H1 (cell line): ENCODE measurements around the gene UBE3B. TPM values are rescaled to one million over a fixed set of nuclear protein-coding genes. Genes with fewer than 3 reads are reported as not detected.

Experiments used
- KDM4A ChIP-seq: IDR thresholded peaks from one replicate; pipeline ENCODE4 v1.7.1; 2012; ENCODE audit warnings: low read depth, mild to moderate bottlenecking, moderate library complexity, low read length, inconsistent platforms; ENCODE audit not compliant: severe bottlenecking
- SIN3A ChIP-seq, 2 experiments: IDR thresholded peaks in 1 of 2; conservative IDR thresholded peaks in 1 of 2; 2 replicates each; pipeline ENCODE4 v1.6.1; 2011 to 2012; ENCODE audit warnings: low read length in 2 of 2, improper control_type of control experiment in 1 of 2, low read depth in 1 of 2, mild to moderate bottlenecking in 1 of 2
- TAF7 ChIP-seq: optimal IDR thresholded peaks from 2 replicates; pipeline ENCODE3; 2011; ENCODE audit warnings: low read depth, mild to moderate bottlenecking, inconsistent platforms, low read length, moderate library complexity, borderline replicate concordance
- polyA plus RNA-seq, 7 experiments: library from polyadenylated mRNA; depleted of rRNA in 3 of 7; stranded (reverse) in 5 of 7; unstranded in 2 of 7; fragments of >200 nt in 5 of 7; fragments of 200-250 nt in 2 of 7; gene quantifications; 1 replicate in 5 of 7; 2 replicates in 1 of 7; 4 replicates in 1 of 7; pipeline versions ENCODE4 v1.2.1 to v1.2.3, GENCODE V29; 2011 to 2013; ENCODE audit warnings: missing spikeins in 2 of 7, mixed read lengths in 2 of 7
- total RNA-seq: library from RNA; stranded (reverse); fragmentation: NEBNext Ultra II Directional; extraction: Animal tissue kit (Norgen Biotek cat#: 25700); gene quantifications from 2 replicates; pipeline ENCODE4 v1.2.1, GENCODE V29; 2021

Gene UBE3B
- total and polyA plus RNA-seq, 2 of the 8 experiments (the other 6 are each of a cell fraction or from before 2014, with no cell fraction given), result 14.0 to 21.1 TPM

- TF ChIP-seq SIN3A (conservative IDR thresholded peaks at IDR 0.05 in 1 of 2, IDR thresholded peaks at IDR 0.05 in 1 of 2; ENCODE audit: low read depth in 1 of 2, low read length in 2 of 2), result no peak
- TF ChIP-seq TAF7, result no peak
- TF ChIP-seq KDM4A, result no peak
Measured at GRCh38 chr12:109542876-109543275, 65.4 kb downstream of the UBE3B start (continued).
